Activated CD8-positive, alpha-beta memory T cell treated with anti-CD3 and anti-CD28 coated beads for 4 hours (primary cell): ENCODE results near the gene MYH7B.

Source experiments
- DNase-seq, 2 donors: peaks; one replicate each; pipeline ENCODE4 v3.0.0-alpha.2; 2020; ENCODE audit warnings: low read depth in 2 of 2

The MYH7B gene

GRCh38 chr20:35004749-35005462 lies 49.2 kb downstream of the MYH7B start:
- DNase-seq = no peak
